Activated CD4-positive, CD25-positive, alpha-beta regulatory T cell treated with anti-CD3 and anti-CD28 coated beads, Interleukin-2, amount 50 U/mL, for 24 hours (primary cell): Measurements from ENCODE around the gene C14orf180.

ENCODE experiments used
- ATAC-seq, 2 donors: fragments of 150-1000 bp; cut with Tn5 transposase; one replicate each; pipeline ENCODE4 v1.10.0; 2021; ENCODE audit warnings: mild to moderate bottlenecking in 1 of 2, moderate library complexity in 1 of 2

The C14orf180 gene

GRCh38 chr14:104579507-104579906 lies at the start of gene C14orf180:
TSS of gene C14orf180 (plus strand) at chr14:104579764. CDS start at chr14:104586431, 6,667 bp downstream.
- ATAC-seq: no peak

GRCh38 chr14:104530646-104531045 lies 48.9 kb upstream of the C14orf180 start:
- ATAC-seq: no peak

GRCh38 chr14:104531421-104532190 lies 48.0 kb upstream of the C14orf180 start:
- ATAC-seq: no peak

- ATAC-seq: no peak
These were observed 47.4 kb upstream of the C14orf180 start for GRCh38 chr14:104532191-104532555.

GRCh38 chr14:104534036-104534435 lies 45.5 kb upstream of the C14orf180 start:
- no peak for ATAC-seq

- no peak for ATAC-seq
These were observed 42.5 kb upstream of the C14orf180 start for GRCh38 chr14:104536942-104537612.

- no peak for ATAC-seq
These were observed 42.0 kb upstream of the C14orf180 start for GRCh38 chr14:104537613-104537988.

GRCh38 chr14:104541905-104542465 lies 37.6 kb upstream of the C14orf180 start:
- no peak for ATAC-seq

GRCh38 chr14:104542871-104543830 lies 36.4 kb upstream of the C14orf180 start:
- no peak for ATAC-seq

GRCh38 chr14:104544362-104544961 lies 35.1 kb upstream of the C14orf180 start:
- no peak for ATAC-seq

- ATAC-seq: no peak
These were observed 34.2 kb upstream of the C14orf180 start for GRCh38 chr14:104545151-104545941.

- ATAC-seq: no peak
These were observed 33.5 kb upstream of the C14orf180 start for GRCh38 chr14:104545942-104546501.

- no peak for ATAC-seq
These were observed 32.8 kb upstream of the C14orf180 start for GRCh38 chr14:104546591-104547309.

GRCh38 chr14:104547310-104547997 lies 32.1 kb upstream of the C14orf180 start:
- no peak for ATAC-seq

- ATAC-seq: no peak
These were observed 31.4 kb upstream of the C14orf180 start for GRCh38 chr14:104547998-104548700.

- ATAC-seq: no peak
These were observed 30.6 kb upstream of the C14orf180 start for GRCh38 chr14:104548802-104549535.

GRCh38 chr14:104549536-104550339 lies 29.8 kb upstream of the C14orf180 start:
- no peak for ATAC-seq
